Neural cell (in vitro differentiated cells): Measurements from ENCODE around the gene DNAJA3. TPM values are rescaled to one million over a fixed set of nuclear protein-coding genes. Genes with fewer than 3 reads are reported as not detected.

Experiments used
- H2AFZ ChIP-seq: fragments of 200-600, 300-800 bp; sonication (generic), shearing (Covaris generic); 2 replicates; pipeline ENCODE4 v1.6.0; 2014; ENCODE audit warnings: low read depth, mild to moderate bottlenecking, antibody characterized with exemption, low read length, moderate library complexity
- H3F3A ChIP-seq: fragments of 200-600 bp; shearing (Covaris generic); 2 replicates; pipeline ENCODE4 v1.6.1; 2016; ENCODE audit warnings: mild to moderate bottlenecking, moderate library complexity, mixed read lengths, antibody characterized with exemption, low read length; ENCODE audit not compliant: insufficient read depth, poor library complexity, severe bottlenecking
- H3K27ac ChIP-seq: fragments of 200-600, 300-800 bp; sonication (generic), shearing (Covaris generic); 2 replicates; pipeline ENCODE4 v1.5.1; 2014; ENCODE audit warnings: mild to moderate bottlenecking, low read length, moderate library complexity
- H3K27me3 ChIP-seq: fragments of 300-800, 200-600 bp; sonication (generic), shearing (Covaris generic); 2 replicates; pipeline ENCODE4 v1.6.0; 2014; ENCODE audit warnings: mild to moderate bottlenecking, low read depth, low read length, moderate library complexity; ENCODE audit not compliant: insufficient read depth
- H3K36me3 ChIP-seq: fragments of 300-800, 200-600 bp; sonication (generic), shearing (Covaris generic); 2 replicates; pipeline ENCODE4 v1.5.1; 2014; ENCODE audit warnings: mild to moderate bottlenecking, antibody characterized with exemption, low read length, moderate library complexity; ENCODE audit not compliant: insufficient read depth
- H3K4me2 ChIP-seq: fragments of 300-800, 200-600 bp; sonication (generic), shearing (Covaris generic); 2 replicates; pipeline ENCODE4 v1.6.0; 2014; ENCODE audit warnings: mild to moderate bottlenecking, low read length
- H3K4me3 ChIP-seq: fragments of 300-800, 200-600 bp; sonication (generic), shearing (Covaris generic); 2 replicates; pipeline ENCODE4 v1.5.1; 2014; ENCODE audit warnings: mild to moderate bottlenecking, low read length, moderate library complexity
- H3K79me2 ChIP-seq: fragments of 200-600 bp; shearing (Covaris generic); replicated peaks from 2 replicates; pipeline ENCODE4 v1.6.0; 2014; ENCODE audit warnings: mild to moderate bottlenecking, low read length, moderate library complexity; ENCODE audit not compliant: insufficient read depth
- H3K9ac ChIP-seq: fragments of 300-800, 200-600 bp; sonication (generic), shearing (Covaris generic); 2 replicates; pipeline ENCODE4 v1.6.1; 2016; ENCODE audit warnings: mild to moderate bottlenecking, low read length, mixed read lengths
- H3K9me2 ChIP-seq: fragments of 200-600 bp; shearing (Covaris generic); 2 replicates; pipeline ENCODE4 v1.6.1; 2016; ENCODE audit warnings: mild to moderate bottlenecking, low read length, mixed read lengths; ENCODE audit not compliant: insufficient read depth
- H3K9me3 ChIP-seq: fragments of 200-600, 300-800 bp; sonication (generic), shearing (Covaris generic); 2 replicates; pipeline ENCODE4 v1.6.1; 2016; ENCODE audit warnings: mild to moderate bottlenecking, mixed run types, low read length, moderate library complexity, mixed read lengths
- H4K20me1 ChIP-seq: fragments of 200-600 bp; shearing (Covaris generic); 2 replicates; pipeline ENCODE4 v1.6.1; 2016; ENCODE audit warnings: mild to moderate bottlenecking, mixed run types; ENCODE audit not compliant: insufficient read depth
- CTCF ChIP-seq: fragments of 450-650 bp; IDR thresholded peaks from 2 replicates; pipeline ENCODE4 v1.5.1; 2014; ENCODE audit warnings: antibody characterized with exemption, mild to moderate bottlenecking, moderate library complexity; ENCODE audit not compliant: poor library complexity, severe bottlenecking
- EP300 ChIP-seq: fragments of 450-650 bp; conservative IDR thresholded peaks from 2 replicates; pipeline ENCODE4 v1.6.1; 2014; ENCODE audit warnings: antibody characterized with exemption, mild to moderate bottlenecking, moderate library complexity; ENCODE audit not compliant: poor library complexity, severe bottlenecking
- EZH2 ChIP-seq: fragments of 200-600, 300-800 bp; shearing (Covaris generic), sonication (generic); IDR thresholded peaks from 2 replicates; pipeline ENCODE4 v1.6.1; 2014; ENCODE audit warnings: antibody characterized with exemption, low read length, borderline replicate concordance, mild to moderate bottlenecking; ENCODE audit not compliant: insufficient read depth, poor library complexity, severe bottlenecking
- MXI1 ChIP-seq: fragments of 450-650 bp; conservative IDR thresholded peaks from 2 replicates; pipeline ENCODE4 v1.6.1; 2014; ENCODE audit warnings: antibody characterized with exemption, mild to moderate bottlenecking; ENCODE audit not compliant: poor library complexity, severe bottlenecking
- POLR2AphosphoS5 ChIP-seq: IDR thresholded peaks from 2 replicates; pipeline ENCODE4 v1.6.1; 2012
- RAD21 ChIP-seq: fragments of 450-650 bp; conservative IDR thresholded peaks from 2 replicates; pipeline ENCODE4 v1.6.1; 2014; ENCODE audit warnings: antibody characterized with exemption, mild to moderate bottlenecking, moderate library complexity
- REST ChIP-seq: IDR thresholded peaks from 2 replicates; pipeline ENCODE4 v1.6.1; 2012; ENCODE audit warnings: borderline replicate concordance
- SMC3 ChIP-seq: fragments of 450-650 bp; conservative IDR thresholded peaks from 2 replicates; pipeline ENCODE4 v1.6.1; 2014; ENCODE audit warnings: antibody characterized with exemption, mild to moderate bottlenecking, moderate library complexity; ENCODE audit not compliant: poor library complexity
- TAF1 ChIP-seq: IDR thresholded peaks from 2 replicates; pipeline ENCODE4 v1.6.1; 2012; ENCODE audit warnings: low read depth
- polyA plus RNA-seq: library from polyadenylated mRNA; depleted of rRNA; stranded (reverse); fragments of >200 nt; gene quantifications from 2 replicates; pipeline ENCODE4 v1.2.3, GENCODE V29; 2014

The DNAJA3 gene
- polyA plus RNA-seq, 1 donor from 2014 or later: 44.8 TPM

GRCh38 chr16:4498546-4499195 is 73.0 kb downstream of the DNAJA3 start:
- Histone ChIP-seq H3K9ac (no peak overlapping the region), H3K27ac (no peak overlapping the region), H3K27me3 (no peaks in the 10 kb centered on the region), H4K20me1 (no peaks in the 10 kb centered on the region), H2AFZ (no peak overlapping the region), H3F3A (no peaks in the 10 kb centered on the region), H3K4me2 (no peak overlapping the region), H3K4me3 (no peak overlapping the region), H3K36me3 (no peaks in the 10 kb centered on the region), H3K79me2 (no peaks in the 10 kb centered on the region), H3K9me2 (no peaks in the 10 kb centered on the region), H3K9me3 (no peaks in the 10 kb centered on the region)
- TF ChIP-seq TAF1: no peak
- TF ChIP-seq RAD21: no peak
- TF ChIP-seq REST: no peak

DNA sequence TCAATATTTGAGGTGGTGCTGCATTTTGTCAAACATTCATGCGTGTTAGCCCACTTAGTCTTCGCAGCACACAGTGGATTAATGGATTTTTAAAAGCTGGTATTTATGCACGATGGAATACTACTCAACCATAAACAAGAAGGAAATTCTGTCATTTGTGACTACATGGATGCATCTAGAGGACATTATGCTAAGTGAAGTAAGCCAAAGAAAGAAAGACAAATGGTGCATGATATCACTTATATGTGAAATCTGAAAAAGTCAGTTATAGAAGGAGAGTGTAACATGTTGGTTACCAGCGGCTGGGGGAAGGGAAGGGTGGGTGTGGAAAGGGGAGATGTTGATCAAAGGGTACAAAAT is 73.5 kb downstream of the DNAJA3 start:
- Histone ChIP-seq H3K9me2 (no peaks in the 10 kb centered on the region), H2AFZ (no peak overlapping the region), H3K27ac (no peak overlapping the region), H3K4me2 (no peak overlapping the region), H4K20me1 (no peaks in the 10 kb centered on the region), H3K36me3 (no peaks in the 10 kb centered on the region), H3F3A (no peaks in the 10 kb centered on the region), H3K27me3 (no peaks in the 10 kb centered on the region), H3K79me2 (no peaks in the 10 kb centered on the region), H3K4me3 (no peak overlapping the region), H3K9ac (no peak overlapping the region), H3K9me3 (no peaks in the 10 kb centered on the region)
- TF ChIP-seq TAF1 (no peak), SMC3 (no peak), EZH2 (no peak), EP300 (no peak), REST (no peak), CTCF (no peak), POLR2AphosphoS5 (no peak), MXI1 (no peak), RAD21 (no peak)
